Cerebellar nuclear complex (tissue), 1 donor: ENCODE data around the gene LCN9.
"Not testable (repeated sequence)": the region's sequence is repeated elsewhere in the genome, so short reads cannot be mapped to it uniquely, and the experiment has no call there.

Experiments used
- DNase-seq, 2 experiments: peaks; one replicate each; lab custom pipeline; 2025; lab: John Stamatoyannopoulos, UW

Gene LCN9

DNA sequence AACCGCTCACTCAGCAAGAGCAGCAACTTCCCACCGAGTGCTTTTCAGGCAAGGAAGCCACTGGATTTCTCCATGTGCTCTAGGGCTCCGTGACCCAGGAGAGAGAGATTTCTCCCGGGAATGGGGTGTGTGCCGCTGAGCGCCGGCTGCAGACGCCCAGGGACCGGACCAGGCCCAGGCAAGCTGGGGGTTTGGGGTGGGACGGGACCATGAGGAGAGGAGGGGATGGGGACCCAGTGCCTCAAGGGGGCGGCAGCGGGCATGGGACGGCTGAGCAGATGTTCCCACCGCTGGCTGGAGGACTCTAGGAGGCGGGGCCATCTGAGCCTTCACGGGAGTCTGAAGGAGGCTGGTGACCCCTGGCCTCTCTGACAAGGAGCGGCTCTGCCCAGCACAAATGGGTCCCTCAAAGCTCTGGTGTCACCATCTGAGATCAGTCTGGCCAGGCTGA is 8.5 kb downstream of the LCN9 start:
- no peak for DNase-seq

DNA sequence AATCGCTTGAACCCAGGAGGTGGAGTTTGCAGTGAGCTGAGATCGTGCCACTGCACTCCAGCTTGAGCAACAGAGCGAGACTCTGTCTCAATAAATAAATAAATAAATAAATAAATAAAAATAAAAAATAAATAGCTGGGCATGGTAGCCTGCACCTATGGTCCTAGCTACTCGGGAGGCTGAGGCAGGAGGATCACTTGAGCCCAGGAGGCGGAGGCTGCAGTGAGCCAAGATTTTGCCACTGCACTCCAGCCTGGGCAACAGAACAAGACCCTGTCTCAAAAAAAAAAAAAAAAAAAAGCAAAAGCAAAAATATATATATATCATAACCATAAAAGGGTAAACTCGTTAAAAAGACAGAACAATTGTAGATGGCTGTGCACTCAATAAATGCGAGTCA is 9.7 kb downstream of the LCN9 start:
- not testable (repeated sequence) for DNase-seq

DNA sequence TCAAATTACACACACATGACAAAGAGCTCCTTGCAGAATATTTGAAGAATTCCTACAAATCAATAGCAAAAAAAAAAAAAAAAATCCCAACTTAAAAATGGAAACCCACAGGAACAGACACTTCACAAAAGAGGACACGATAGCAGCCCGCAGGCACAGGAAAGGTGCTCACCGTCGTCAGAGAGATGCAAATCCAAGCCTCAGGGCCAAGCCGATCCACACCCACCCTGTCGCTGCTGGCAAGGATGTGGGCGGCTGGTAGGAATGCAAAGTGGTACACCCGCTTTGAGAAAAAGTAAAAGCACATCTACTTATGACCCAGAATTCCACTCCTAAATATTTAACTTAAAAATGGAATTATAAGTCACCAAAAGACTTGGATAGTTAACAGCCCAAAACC is 10.8 kb downstream of the LCN9 start:
- DNase-seq, result no peak

DNA sequence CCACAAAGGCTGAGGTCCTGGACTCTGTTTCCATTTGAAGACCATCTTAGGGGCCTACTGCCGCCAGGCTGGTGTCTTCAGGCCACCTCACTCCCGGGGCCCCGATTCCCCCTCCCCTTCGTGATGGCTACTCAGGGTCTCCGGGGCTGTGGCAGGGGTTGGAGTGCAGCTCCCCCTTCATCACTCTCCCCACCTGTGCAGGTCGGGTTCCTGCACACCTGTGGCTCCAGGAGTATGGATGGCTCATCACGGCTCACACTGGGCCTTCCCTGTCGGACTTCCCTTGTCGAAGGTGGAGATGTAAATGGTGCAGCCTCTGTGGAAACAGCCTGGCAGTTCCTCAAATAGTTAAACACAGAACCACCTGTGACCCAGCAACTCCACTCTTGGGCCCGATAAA is 11.9 kb downstream of the LCN9 start:
- no peak for DNase-seq

DNA sequence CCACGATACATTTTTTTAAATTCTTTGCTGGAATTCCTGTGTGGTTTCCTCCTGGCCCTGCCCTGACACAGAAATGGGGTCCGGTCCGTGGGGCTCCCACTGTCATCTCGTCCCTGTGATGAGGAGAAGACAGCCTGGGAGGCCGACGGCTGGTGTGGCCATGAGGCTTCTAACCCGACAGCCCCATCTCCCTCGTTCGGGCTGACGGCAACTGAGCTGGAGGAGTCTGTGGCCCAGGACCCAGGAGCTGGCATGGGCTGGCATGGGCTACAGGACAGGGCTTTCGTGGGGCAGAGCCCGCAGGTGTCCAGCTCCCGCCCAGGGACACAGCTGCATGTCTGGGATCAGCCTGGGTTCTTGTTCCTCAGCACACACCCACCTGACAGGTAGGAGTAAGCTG is 13.8 kb downstream of the LCN9 start:
- DNase-seq, result no peak

DNA sequence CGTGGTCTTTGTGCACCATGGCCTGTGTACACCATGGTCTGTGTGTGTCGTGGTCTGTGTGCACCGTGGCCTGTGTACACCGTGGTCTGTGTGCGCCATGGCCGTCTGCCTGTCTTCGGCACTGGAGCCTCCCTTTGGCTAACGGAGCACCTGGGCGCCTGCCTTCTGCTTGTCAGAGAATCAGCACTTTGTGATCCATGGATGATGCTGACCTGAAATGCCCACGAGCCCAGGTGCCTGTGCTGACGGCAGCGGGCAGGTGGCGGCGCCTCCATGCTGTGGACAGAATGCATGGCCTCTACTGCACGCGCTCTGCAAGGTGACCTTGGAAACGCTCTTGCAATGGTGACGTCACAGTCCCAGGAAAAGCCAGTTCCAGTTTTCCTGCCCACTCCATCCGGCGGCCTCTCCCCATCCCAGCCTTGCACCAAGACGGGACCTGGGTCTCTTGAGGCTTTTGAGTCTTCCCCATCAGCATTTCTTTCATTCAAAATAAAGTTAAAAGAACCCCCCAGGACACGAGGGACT is 14.6 kb downstream of the LCN9 start:
- DNase-seq, result no peak

DNA sequence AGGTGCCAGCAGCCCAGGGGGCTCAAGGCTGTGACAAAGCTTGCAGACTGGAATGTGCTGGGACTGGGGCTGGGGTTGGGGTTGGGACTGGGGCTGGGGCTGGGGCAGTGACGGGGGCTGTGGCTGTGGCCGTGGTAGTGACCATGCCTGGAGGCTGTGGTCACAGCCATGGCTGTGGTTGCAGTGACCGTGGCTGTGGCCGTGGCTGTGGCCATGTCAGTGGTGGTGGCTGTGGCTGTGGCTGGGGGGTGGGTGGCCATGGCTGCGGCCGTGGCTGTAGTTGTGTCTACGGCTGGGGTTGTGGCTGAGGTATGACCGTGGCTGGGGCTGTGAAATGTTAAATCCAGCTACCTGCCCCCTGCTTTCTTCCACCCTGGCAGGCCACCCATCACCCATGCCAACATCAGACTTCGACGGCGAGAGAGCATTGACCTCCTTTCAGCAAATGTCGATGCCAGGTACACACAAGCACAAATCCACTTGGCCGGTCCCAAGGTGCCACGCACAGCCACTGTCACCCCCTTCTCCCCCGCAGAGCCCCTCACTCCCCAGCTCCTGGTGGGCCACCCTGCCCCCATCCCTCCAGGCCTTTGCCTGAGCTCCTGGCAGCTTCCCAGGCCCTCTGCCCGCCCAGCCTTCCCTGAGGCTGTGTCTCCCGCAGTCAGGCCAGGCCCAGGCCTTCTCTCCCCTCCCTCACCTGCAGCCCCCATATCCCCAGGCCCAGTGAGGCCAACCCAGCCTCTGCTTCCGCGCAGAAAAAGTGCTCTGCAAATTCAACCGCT is 15.3 kb downstream of the LCN9 start:
- DNase-seq, result no peak

DNA sequence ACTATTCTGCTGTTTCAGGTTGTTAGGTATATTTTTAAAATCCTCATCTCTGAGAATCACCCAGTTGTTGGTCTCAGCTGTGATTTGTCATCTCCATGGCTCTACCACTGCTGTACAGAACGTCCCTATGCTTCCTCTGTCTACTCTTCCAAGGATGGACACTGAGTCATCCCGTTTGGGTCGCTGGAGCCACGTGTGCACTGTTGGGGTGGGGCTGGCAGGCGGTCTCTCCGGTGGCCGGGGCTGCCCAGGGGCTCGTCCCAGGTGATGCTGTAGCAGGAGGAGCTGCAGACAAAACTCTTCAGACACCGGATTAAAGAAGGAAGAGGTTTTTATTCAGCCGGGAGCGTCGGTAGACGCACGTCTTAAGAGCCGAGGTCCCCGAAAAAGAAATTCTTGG is 16.9 kb downstream of the LCN9 start:
- no peak for DNase-seq

DNA sequence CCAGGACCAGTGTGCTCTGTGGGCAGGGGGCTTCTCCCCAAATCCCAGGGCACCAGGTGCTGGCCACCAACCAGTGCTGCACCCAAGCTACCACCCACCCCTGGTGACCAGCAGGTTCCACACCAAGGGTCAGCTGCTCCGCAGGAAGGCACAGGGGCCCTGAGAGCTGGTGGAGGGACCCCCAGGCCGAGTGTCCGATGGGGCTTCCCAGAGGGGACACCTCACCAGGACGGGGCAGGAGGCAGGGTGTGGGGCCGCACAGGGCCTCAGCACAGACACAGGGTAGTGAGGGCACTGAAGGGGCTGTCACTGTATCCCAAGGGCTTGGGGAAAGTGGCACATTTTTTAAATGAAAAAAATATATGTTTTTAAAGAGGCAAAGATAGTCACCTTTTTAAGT is 18.1 kb downstream of the LCN9 start:
- DNase-seq, result no peak

DNA sequence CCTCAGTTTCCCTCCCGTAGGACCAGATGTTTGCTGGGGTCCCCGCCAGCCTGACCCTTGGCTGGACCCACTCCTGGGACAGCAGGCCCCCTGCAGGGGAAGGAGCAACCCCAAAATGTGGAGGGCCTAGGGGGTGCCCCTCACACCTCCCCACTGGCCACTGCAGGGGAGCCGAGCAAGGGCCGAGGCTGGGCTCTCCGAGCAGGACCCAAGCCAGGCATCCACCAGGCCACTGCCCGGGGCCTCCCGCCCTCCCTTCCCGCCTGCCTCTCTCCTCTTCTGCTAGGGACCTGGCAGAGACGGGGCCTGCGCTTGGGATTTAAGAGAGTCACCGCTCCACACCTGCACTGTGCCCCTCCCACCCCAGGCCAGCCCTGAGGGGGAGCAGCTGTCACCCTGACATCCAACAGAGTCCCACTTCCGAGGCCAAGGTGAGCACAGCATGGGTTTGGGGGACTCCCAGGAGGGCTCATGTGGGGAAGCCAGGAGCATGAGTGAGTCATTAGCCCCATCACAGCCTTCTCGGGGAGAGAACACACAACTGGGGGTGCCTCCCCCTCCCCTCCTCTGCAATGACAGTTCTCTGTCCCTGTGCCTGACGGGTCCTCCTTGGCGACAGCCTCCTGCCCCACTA is 20.4 kb downstream of the LCN9 start:
- DNase-seq, result no peak

DNA sequence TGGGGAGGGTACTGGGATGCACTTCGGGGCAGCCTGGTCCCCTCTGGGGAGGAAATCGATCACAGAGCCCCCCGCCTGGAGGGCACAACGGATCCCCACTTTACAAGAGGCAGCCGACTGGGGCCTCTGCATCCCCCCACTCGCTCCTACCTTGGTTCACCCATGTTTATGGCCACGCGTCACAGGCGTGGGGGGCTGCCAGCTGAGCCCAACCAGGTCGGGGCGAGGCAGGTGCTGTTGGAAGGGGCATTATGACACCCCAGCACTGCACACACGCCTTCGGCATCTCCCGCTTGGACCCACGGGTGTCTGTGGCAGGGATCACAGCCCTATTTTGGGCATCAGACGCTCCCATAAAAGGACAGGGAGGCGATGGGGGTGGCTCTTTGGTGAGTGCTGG is 21.6 kb downstream of the LCN9 start:
- no peak for DNase-seq

DNA sequence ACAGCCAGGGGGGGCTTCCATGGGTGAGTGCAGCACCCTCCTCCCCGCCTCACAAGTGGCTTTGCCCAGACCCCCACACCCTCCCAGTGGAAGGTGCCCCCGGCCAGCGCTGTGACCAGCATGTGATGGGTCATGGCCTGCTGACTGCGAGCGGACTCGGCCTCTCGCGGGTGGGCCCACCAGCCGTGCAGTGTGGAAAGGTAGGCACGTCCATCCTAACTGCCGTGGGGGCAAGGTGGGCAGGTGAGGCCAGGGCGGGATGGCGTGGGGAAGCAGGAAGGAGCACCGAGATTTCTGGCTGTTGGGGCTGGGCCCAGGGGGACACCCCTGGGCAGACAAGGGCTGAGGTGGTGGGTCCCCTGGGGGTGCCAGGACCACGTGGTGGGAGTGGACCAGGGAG is 24.1 kb downstream of the LCN9 start:
- no peak for DNase-seq

DNA sequence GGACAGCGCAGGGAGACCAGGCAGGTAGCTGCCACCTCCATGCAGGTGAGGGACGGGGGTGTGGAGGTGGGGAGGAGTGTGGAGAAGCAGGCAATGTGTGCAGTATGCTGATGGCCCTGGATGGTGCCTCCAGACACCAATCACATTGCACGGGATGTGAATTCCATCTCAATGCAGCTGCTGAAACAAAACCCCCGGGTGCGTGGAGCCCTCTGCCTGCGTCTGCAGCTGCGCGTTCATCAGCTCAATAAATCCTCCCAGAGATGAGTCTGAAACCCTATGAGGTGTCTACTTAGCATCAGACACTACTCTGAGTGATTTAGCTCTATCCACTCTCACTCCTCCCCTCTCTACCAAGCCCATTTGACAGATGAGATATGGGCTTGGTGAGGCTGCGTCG is 25.9 kb downstream of the LCN9 start:
- no peak for DNase-seq

DNA sequence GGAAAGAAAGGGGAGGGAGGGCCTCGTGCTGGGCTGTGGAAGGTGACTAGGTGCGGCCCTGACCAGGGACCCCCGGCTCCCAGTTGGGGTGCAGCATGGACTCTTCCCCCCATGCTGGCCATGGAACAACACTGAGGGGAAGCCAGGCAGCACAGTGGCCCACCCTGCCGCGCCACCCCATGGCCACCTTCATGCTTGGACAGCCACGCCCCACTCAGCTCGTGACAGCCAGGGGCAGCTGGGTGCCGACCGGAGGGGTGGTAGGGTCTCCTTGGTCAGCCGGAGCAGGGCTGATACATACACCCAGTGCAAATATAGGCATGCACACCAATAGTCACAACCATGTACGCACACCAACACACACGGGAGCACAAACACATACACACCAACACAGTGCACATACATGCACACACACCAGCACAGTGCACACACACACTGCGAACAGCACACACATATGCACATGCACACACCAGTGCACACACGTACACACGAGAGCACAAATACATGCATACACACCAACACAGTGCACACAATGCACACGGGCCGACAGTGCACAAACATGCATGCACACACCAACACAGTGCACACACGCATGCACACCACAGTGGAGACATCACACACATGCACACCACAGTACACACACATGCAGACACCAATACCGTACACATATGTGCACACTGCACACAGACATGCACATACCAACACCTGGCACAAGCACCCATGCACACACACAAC is 27.9 kb downstream of the LCN9 start:
- no peak for DNase-seq

DNA sequence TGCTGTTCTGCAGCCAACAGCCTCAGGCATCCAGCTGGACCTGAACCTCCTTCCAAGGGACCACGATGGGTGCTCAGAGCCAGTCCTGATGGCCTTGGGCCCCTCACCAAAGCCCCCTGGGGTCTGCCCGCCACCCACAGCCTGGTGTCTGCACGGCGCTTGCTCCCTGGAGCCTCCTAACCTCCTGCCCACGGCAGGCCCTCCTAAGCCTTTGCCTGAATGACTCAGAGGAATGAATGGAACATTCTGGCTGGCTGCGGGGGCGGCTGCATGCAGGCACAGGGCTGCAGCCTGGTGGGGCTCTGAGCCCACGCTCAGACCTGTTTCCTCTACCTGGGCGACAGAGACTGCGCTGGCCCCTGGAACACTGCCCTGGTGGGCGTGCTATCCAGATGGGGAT is 29.3 kb downstream of the LCN9 start:
- DNase-seq, result no peak

DNA sequence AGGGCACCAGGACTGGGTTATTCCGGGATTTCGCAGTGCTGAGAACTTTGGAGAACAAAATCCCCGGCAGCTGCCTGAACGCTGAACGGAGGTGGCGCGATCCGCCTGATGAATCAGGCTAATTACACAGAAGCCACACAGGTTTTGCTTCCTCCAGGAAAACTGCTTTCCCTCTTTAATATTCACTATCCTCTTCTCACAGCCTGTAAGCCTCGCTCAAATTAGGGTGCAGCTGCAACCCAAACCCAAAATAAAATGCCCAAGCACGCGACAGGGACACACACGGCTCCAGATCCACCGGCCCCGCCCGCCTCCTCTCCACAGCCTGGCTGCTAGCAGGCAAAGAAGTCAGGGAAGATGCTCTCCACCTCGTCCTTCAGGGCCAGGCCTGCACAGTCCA is 30.2 kb downstream of the LCN9 start:
- no peak for DNase-seq

DNA sequence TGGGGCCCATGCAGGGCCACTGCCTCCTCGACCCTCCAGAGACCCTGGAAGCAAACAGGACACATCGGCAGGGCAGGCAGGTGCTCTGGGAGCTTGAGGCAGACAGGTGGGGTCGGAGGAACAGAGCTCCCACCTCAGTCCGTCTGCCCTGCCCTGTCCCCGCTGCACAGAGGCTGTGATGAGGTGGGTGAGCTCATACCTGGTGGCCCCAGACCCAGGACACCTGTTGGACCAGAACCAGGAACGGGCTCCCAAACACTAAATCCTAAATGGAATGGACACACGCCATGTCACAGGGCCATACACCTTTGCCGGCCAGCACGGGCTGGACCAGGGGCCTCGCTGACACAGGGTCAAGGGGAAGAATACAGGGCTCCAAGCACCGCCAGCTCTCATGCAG is 30.7 kb downstream of the LCN9 start:
- DNase-seq, result no peak

DNA sequence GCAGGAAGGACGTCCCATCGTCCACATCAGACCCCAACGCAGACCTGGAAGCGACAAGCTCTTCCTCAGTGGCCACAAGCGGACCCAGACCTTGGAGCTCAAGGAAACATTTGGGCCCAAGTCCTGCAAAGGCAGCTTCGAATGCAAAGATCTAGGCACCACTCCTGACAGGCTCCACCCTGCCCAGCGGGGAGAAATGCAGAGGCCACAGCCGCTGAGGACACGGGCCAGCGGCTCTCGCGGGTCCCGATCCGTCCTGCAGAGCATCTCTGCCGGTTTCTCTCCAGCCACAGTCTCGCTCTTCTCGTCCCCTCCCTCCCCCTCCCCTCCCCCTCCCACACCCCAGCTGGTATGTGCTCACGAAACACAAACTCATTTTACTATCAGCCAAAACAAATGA is 31.3 kb downstream of the LCN9 start:
- DNase-seq, result no peak

DNA sequence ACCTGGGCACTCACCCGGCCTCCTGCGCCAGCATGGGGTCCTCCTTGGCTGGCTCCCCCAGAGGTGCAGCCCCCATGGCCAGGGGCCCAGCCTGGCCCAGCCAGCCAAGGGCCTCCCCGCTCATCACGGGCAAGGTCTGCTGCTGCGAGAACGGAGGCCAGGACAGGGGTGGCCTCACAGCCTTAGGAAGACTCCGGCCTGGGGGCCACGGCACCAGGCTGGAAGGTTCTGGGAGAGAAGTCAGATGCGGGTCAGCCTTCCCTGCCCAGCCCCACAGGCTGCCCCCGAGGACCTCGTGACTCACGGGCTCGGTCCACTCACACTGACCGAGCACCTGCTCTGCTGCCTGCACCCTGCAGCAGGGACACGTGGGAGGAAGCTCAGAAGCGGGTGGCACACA is 31.9 kb downstream of the LCN9 start:
- no peak for DNase-seq

DNA sequence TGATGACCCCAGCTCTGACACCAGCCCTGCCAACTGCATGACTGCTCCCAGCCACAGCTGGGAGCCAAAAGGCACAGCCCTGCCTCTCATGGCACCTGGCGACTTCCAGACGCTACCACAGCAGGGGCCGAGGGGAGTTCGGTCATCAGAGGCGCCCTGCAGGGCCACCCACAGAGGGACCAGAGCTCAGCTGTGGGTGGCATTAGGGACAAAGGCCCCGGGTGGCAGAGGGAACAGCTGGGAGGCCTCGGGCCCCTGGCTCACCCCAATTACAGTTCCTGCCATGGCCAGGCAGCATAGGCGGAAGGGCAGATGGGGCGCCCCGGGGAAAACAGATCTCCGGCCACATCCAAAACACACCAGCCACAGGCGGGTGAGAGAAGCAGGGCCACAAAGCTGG is 32.5 kb downstream of the LCN9 start:
- no peak for DNase-seq

DNA sequence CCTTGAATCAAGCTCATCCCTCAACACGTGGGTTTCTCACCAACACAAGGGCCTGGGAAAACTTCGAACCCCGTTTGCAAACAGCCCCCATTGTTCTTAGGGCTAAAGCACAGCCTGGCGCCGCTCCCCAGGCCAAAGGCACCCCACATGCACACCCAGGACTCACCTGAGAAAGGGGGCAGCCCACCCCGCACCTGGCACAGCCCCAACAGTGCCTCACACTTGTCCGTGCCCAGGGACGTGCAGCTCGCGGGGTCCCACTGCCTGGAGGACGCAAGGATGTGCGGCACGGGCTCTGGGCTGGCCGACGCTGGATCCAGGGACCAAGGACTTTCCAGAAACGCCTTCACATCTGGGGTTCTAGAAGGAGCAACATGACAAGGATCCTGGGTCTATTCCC is 33.3 kb downstream of the LCN9 start:
- DNase-seq, result no peak

DNA sequence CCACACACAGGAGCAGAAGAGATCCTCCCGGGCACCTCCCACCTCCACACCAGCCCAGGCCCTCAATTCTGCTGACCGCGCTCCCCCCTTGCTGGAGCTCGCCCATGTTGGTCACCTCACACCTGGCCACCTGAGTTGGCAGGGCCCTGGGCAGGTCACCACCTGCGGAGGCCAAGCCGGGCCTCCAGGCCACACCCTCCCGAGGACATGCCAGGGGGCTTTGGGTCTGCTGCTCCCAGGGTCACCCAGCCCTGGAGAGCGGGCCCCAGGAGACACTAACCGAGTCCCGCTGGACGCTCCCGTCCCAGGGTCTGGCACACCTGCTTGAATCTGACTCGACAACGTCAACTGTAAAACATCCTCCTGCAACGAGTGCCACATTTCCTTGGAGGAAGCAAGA is 34.1 kb downstream of the LCN9 start:
- no peak for DNase-seq

DNA sequence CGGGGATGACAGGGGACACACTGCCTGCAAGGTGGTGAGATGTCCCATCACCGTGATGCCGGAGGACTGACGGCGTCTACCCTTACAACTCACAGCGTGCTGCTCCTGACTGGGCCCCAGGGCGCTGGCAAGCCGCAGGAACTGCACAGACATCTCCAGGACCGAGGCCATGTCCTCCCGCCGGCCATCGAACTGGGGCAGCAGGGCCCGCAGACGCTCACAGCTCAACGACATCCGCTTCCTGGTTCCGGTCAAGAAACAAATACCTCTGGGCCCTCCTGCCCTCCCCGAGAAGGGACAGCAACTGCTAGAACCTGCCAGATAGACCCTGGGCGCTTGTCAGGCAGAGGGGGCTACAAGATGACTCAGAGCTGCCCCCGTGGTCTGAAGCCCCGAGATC is 35.1 kb downstream of the LCN9 start:
- no peak for DNase-seq
